GM12873 (cell line): ENCODE measurements around the gene KRT85.

ENCODE experiments used
- TF ChIP-seq, protein P1 (sequence below): IDR thresholded peaks from 2 replicates; pipeline ENCODE4 v1.5.1; 2012; ENCODE audit warnings: low read depth, mild to moderate bottlenecking, moderate library complexity, low read length, control low read depth; ENCODE audit not compliant: insufficient read depth; ENCODE audit errors: missing control alignments

The KRT85 gene

DNA sequence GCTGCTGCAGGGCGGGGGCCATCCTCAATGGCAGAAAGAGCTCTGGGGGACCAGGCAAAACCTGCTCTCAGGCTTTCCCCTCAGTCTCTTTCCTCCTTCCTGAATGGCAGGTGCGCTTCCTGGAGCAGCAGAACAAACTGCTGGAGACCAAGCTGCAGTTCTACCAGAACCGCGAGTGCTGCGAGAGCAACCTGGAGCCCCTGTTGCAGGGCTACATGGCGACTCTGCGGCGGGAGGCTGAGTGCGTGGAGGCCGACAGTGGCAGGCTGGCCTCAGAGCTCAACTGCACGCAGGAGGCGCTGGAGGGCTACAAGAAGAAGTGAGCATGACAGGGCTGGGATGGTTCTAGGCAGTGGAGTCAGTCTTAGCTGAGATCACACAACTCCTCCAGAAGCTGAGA, 23.2 kb downstream of the KRT85 start:
- TF ChIP-seq, protein P1, sequence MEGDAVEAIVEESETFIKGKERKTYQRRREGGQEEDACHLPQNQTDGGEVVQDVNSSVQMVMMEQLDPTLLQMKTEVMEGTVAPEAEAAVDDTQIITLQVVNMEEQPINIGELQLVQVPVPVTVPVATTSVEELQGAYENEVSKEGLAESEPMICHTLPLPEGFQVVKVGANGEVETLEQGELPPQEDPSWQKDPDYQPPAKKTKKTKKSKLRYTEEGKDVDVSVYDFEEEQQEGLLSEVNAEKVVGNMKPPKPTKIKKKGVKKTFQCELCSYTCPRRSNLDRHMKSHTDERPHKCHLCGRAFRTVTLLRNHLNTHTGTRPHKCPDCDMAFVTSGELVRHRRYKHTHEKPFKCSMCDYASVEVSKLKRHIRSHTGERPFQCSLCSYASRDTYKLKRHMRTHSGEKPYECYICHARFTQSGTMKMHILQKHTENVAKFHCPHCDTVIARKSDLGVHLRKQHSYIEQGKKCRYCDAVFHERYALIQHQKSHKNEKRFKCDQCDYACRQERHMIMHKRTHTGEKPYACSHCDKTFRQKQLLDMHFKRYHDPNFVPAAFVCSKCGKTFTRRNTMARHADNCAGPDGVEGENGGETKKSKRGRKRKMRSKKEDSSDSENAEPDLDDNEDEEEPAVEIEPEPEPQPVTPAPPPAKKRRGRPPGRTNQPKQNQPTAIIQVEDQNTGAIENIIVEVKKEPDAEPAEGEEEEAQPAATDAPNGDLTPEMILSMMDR: no peak

DNA sequence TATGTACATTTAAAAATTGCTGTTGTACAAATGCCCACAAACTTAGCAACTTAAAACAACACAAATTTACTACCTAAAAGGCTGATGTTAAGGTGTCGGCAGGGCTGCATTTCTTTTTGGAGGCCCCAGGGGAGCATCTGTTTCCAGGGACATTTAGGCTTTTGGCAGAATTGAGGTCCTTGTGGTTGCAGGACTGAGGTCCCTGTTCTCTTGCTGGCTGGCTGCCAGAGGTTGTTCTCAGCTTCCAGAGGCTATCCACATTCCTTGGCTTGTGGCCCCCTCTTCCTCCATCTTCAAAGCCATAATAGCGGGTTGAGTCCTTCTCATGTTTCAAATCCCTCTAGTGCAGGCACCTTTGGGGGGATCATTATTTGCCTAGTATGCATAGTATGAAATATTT, 23.7 kb downstream of the KRT85 start:
- TF ChIP-seq, protein P1: no peak

DNA sequence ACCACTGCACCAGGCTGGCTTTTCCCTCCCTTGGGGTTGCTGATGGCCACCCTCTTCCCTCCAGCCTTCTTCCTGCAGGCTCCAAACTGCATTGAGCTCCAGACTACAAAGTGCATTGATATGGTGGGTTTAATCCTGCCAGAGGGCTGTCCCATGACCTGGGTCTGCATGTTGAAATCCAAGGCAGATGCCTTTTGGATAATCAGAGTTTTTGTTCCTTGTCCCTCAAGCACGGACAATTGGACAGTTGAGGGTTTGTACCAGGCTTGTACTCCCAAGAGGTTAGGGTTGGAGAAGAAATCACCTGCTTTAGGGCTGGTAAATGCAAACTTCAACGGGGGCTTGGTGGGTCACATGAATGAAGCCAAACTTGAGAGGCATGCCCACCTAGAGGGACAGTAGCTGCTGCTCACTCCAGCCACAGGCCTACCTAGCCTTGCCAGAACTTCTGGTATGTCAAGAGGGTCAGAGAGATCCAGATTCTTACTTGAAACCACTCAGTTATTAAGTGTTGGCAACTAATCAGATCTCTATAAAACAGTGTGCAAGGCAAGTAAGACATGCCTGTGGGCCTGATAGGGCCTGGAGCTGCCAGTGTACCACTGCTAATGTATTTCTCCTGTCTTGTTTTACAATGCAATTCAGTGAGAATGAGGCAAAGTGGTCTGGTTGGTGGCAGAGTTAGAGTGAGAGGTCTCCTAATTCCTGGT, 24.3 kb downstream of the KRT85 start:
- TF ChIP-seq, protein P1: no peak

DNA sequence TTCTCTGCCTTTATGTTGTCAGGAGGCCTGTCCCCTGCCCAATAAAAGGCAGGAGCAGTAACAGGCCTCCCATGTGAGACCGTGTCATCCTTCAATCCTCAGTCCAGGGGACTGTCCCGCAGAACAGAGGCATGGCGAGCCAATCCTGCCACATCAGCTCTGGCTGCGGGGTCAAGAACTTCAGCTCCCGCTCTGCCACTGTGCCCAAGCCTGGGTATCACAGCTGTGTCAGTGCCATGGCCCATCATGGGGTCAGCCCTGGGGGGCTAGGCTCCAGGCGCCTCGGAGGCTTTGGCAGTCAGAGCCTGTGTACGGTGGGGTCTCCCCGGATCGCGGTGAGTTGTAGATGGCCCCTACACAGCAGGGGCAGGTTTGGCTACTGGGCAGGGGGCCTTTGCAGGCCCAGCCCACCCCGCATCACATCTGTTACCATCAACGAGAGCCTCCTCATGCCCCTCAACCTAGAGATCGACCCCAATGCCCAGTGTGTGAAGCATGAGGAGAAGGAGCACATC, 26.2 kb downstream of the KRT85 start:
- TF ChIP-seq, protein P1: no peak

DNA sequence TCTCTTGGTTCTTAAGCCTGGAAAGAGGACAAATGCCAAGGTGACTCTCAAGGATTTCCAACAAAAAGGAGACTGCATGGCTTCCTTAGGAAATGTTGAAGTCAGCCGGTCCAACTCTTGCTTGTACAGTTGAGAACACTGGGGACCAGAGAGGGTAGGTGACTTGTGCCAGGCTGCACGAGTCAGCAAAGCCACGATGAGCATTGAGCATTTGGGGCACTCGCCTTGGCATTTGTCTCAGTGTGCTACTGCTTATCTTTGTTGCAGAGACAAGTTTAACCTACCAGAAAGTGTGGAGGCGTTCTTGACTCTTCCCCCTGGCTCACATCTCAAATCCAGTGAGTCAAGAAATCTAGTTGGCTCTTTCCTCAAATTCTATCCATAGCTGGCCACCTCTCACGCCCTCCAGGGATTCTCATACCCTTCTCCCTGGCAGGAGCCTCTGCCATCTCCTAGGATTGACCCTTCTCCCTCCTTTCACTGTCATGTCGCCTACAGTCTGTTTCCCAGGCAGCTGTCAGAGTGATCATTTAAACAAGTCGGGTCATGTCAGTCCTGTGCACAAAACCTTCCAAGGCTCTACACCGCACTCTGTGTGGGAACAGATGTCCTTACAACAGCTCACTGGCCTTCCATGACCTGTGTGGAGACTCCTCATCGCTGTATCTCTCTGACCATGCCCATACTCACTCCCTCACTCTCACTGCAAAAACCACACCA, 28.9 kb downstream of the KRT85 start:
- TF ChIP-seq, protein P1: no peak

DNA sequence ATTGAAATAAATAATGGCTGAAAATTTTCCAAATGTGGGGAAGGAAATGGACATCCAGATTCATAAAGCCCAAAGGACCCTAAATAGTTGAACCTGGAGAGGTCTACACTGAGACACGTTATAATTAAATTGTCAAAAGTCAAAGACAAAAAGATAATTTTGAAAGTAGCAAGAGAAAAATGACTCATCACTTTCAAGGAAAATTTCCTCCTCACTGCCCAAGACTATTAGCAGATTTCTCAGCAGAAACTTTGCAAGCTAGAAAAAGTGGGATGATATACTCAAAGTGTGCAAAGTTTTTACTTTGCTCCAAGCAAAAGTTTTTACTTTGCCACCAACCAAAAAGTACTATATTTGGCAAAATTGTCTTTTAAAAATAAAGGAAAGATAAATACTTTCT, 30.2 kb downstream of the KRT85 start:
- TF ChIP-seq, protein P1: no peak

DNA sequence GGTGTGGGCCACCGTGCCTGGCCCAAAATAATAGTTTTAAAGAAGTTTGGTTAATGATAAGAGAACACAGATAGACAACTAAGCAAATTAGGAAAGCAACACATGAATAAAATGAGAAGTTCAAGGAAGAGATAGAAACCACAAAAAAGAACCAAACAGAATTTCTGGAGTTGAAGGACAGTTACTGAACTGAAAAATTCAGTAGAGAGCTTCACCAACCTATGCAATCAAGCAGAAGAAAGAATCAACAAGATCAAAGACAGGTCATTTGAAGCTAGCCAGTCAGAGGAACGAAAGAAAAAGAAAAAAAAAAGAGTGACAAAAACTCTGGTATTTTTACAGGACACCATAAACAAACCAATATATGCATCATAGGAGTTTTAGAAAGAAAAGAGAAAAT, 30.6 kb downstream of the KRT85 start:
- TF ChIP-seq, protein P1: no peak
